Hepatocyte (in vitro differentiated cells): ENCODE measurements around the gene SLC9A4. TPM values are rescaled to one million over a fixed set of nuclear protein-coding genes. Genes with fewer than 3 reads are reported as not detected.

Experiments
- DNase-seq: peaks from one replicate; pipeline ENCODE4 v3.0.0-alpha.2; 2016; ENCODE audit warnings: low spot score
- H2AFZ ChIP-seq: fragments of 200-600 bp; sonication (generic); 2 replicates; pipeline ENCODE4 v1.6.0; 2016; ENCODE audit warnings: antibody characterized with exemption, mild to moderate bottlenecking
- H3K27ac ChIP-seq: fragments of 200-600 bp; sonication (generic); 2 replicates; pipeline ENCODE4 v1.5.1; 2016; ENCODE audit warnings: mild to moderate bottlenecking
- H3K27me3 ChIP-seq: fragments of 200-600 bp; sonication (generic); 2 replicates; pipeline ENCODE4 v1.6.1; 2016
- H3K36me3 ChIP-seq: fragments of 200-600 bp; sonication (generic); replicated peaks from 2 replicates; pipeline ENCODE4 v1.5.1; 2016; ENCODE audit warnings: low read depth; ENCODE audit not compliant: insufficient read depth
- H3K4me1 ChIP-seq: fragments of 200-600 bp; sonication (generic); 2 replicates; pipeline ENCODE4 v1.5.1; 2016; ENCODE audit warnings: mild to moderate bottlenecking, moderate library complexity; ENCODE audit not compliant: insufficient read depth
- H3K4me2 ChIP-seq: fragments of 200-600 bp; sonication (generic); 2 replicates; pipeline ENCODE4 v1.6.0; 2016
- H3K4me3 ChIP-seq: fragments of 200-600 bp; sonication (generic); 2 replicates; pipeline ENCODE4 v1.5.1; 2016; ENCODE audit warnings: mild to moderate bottlenecking
- H3K79me2 ChIP-seq: fragments of 200-600 bp; sonication (generic); 2 replicates; pipeline ENCODE4 v1.6.0; 2017; ENCODE audit warnings: mild to moderate bottlenecking
- H3K9me2 ChIP-seq: fragments of 200-600 bp; sonication (generic); replicated peaks from 2 replicates; pipeline ENCODE4 v1.6.0; 2017; ENCODE audit warnings: mild to moderate bottlenecking; ENCODE audit not compliant: insufficient read depth
- H3K9me3 ChIP-seq: fragments of 200-600 bp; sonication (generic); 2 replicates; pipeline ENCODE4 v1.5.1; 2016; ENCODE audit warnings: low read depth, mild to moderate bottlenecking
- H4K20me1 ChIP-seq: fragments of 200-600 bp; sonication (generic); 2 replicates; pipeline ENCODE4 v1.6.0; 2016; ENCODE audit warnings: mild to moderate bottlenecking; ENCODE audit not compliant: insufficient read depth, poor library complexity, severe bottlenecking
- EZH2 ChIP-seq: fragments of 200-600 bp; sonication (generic); IDR thresholded peaks from 2 replicates; pipeline ENCODE4 v1.6.1; 2016; ENCODE audit warnings: antibody characterized with exemption, mild to moderate bottlenecking, borderline replicate concordance
- EZH2phosphoT487 ChIP-seq: fragments of 200-600 bp; sonication (generic); IDR thresholded peaks from one replicate; pipeline ENCODE4 v1.6.1; 2018; ENCODE audit warnings: antibody characterized with exemption, mild to moderate bottlenecking, low read depth, moderate library complexity; ENCODE audit not compliant: unreplicated experiment, severe bottlenecking
- WGBS: methylation state at CpG from one replicate; pipeline ENCODE4 v1.1.6; 2016; ENCODE audit warnings: low lambda C conversion rate; ENCODE audit errors: missing lambda C conversion rate; 5-methylcytosine and 5-hydroxymethylcytosine counted together
- polyA plus RNA-seq: library from polyadenylated mRNA; unstranded; fragments of >200 nt; fragmentation: Nextera tagmentation; extraction: Ambion mirVana; gene quantifications from 2 replicates; pipeline ENCODE4 v1.2.1, GENCODE V29; 2016
- total RNA-seq: library from RNA; depleted of rRNA; stranded (reverse); fragments of >200 nt; gene quantifications from 2 replicates; pipeline ENCODE4 v1.2.3, GENCODE V29; 2014
- TF ChIP-seq, protein P1 (sequence below): fragments of 200-600 bp; sonication (generic); IDR thresholded peaks from 2 replicates; pipeline ENCODE4 v1.5.1; 2016; ENCODE audit warnings: antibody characterized with exemption, mild to moderate bottlenecking; ENCODE audit not compliant: poor library complexity

The SLC9A4 gene
- total and polyA plus RNA-seq, 2 experiments from 2014 or later = 0.80 to 1.6 TPM

DNA sequence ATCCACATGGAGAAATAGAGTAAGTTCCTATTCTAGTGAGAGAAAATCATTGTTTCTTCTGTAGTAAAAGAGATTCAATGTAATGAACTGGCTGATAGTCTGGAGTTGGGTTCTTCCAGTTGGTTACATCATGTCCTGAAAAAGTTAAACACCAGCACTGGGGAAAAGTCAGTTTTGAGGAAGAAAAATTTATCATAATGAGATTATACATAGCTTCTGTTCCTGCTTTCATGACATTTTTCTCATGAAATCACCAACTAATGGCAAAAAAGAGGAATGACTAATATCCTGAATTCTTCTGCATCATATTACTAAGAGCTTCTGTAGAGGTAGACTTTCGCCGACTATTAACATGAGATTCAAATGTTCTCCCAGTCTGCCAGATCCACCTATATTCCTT is 77.1 kb downstream of the SLC9A4 start:
- H3K4me3 ChIP-seq = no peak overlapping the region
- H3K79me2 ChIP-seq = no peaks in the 10 kb centered on the region
- WGBS = 96% methylated on average over 2 of the region's 2 CpGs
- H3K27ac ChIP-seq = no peak overlapping the region
- no peaks in the 10 kb centered on the region for H3K9me2 ChIP-seq
- H3K36me3 ChIP-seq = no peaks in the 10 kb centered on the region
- H2AFZ ChIP-seq = no peak overlapping the region
- DNase-seq = no peak
- H4K20me1 ChIP-seq = no peaks in the 10 kb centered on the region
- no peak for TF ChIP-seq EZH2phosphoT487
- no peak for TF ChIP-seq EZH2
- TF ChIP-seq, protein P1, sequence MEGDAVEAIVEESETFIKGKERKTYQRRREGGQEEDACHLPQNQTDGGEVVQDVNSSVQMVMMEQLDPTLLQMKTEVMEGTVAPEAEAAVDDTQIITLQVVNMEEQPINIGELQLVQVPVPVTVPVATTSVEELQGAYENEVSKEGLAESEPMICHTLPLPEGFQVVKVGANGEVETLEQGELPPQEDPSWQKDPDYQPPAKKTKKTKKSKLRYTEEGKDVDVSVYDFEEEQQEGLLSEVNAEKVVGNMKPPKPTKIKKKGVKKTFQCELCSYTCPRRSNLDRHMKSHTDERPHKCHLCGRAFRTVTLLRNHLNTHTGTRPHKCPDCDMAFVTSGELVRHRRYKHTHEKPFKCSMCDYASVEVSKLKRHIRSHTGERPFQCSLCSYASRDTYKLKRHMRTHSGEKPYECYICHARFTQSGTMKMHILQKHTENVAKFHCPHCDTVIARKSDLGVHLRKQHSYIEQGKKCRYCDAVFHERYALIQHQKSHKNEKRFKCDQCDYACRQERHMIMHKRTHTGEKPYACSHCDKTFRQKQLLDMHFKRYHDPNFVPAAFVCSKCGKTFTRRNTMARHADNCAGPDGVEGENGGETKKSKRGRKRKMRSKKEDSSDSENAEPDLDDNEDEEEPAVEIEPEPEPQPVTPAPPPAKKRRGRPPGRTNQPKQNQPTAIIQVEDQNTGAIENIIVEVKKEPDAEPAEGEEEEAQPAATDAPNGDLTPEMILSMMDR = no peak
- H3K4me2 ChIP-seq = no peak overlapping the region
- H3K4me1 ChIP-seq = no peaks in the 10 kb centered on the region
- no peaks in the 10 kb centered on the region for H3K27me3 ChIP-seq
- peaks cover 10% of the 10 kb centered on the region for H3K9me3 ChIP-seq

DNA sequence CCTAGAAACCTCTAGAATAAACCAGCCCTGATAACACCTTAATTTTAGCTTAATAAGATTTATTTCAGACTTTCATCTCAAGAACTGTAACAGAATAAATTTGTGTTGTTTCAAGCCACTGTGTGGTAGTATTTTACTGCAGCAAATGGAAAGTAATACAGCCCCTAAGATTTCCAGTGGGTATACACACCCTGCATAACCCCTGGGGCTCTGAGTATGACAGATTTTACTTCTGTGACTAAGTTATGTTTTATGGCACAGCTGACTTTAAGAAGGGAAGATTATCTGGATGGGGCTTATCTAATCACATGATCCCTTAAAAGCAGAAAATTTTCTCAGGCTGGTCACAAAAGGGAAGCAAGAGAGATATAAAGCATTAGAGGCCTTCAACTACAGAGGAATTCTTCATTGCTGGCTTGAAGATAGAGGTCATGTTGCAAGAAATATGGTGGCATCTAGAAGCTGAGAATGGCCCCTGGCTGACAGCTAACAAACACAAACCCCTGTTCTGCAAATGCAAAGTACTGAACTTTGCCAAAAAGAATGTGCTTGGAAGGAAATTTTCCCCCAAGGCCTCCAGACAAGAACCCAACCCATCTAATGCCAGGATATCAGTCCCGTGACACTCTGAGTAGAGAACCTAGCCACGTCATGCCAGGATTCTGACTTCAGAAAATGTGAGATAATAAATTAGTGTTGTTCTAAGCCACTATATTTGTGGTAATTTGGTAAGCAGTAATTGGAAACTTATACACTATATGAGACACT is 78.5 kb downstream of the SLC9A4 start:
- Histone ChIP-seq H3K4me2 (no peak overlapping the region), H3K9me2 (no peaks in the 10 kb centered on the region), H2AFZ (no peak overlapping the region), H3K4me1 (no peaks in the 10 kb centered on the region), H3K27me3 (no peaks in the 10 kb centered on the region), H3K79me2 (no peaks in the 10 kb centered on the region), H4K20me1 (no peaks in the 10 kb centered on the region), H3K27ac (peak overlapping the region; percentile 22), H3K36me3 (no peaks in the 10 kb centered on the region), H3K4me3 (no peak overlapping the region), H3K9me3 (peaks cover 10% of the 10 kb centered on the region)
- DNase-seq = peak; percentile 11
- WGBS = 60% methylated on average over 2 of the region's 2 CpGs
- TF ChIP-seq EZH2phosphoT487 = no peak
- TF ChIP-seq, protein P1 = no peak
- no peak for TF ChIP-seq EZH2

DNA sequence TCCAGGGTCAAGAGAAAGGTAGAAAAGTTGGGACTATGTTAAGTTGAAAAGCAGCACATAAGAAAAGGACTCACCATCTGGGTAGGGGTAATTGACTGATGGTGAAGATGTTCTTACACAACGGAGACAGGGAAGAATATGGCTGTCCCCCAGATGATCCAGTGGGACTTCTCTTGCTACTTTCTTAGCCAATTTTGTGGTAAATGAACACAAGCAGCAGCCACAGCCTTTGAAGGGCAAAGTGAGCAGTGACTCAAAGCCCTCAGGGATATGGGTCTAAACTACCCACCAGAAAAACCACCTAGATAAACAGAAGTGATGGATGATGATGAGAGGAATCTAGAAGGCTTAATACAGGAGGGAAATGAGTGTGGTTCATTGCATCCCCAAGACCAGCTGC is 80.6 kb downstream of the SLC9A4 start:
- H3K9me2 ChIP-seq = no peaks in the 10 kb centered on the region
- no peak overlapping the region for H2AFZ ChIP-seq
- DNase-seq = no peak
- no peak overlapping the region for H3K4me3 ChIP-seq
- no peak overlapping the region for H3K4me2 ChIP-seq
- WGBS = 0% methylated on average over 1 of the region's 1 CpG
- no peaks in the 10 kb centered on the region for H3K27me3 ChIP-seq
- TF ChIP-seq, protein P1 = no peak
- TF ChIP-seq EZH2 (no peak), EZH2phosphoT487 (no peak)
- no peaks in the 10 kb centered on the region for H3K36me3 ChIP-seq
- H3K79me2 ChIP-seq = no peaks in the 10 kb centered on the region
- no peak overlapping the region for H3K27ac ChIP-seq
- H3K9me3 ChIP-seq = peaks cover 9% of the 10 kb centered on the region
- H4K20me1 ChIP-seq = no peaks in the 10 kb centered on the region
- no peaks in the 10 kb centered on the region for H3K4me1 ChIP-seq
